PFSK-1 (cell line): ENCODE measurements around the gene DNER.

Experiments
- POLR2AphosphoS5 ChIP-seq: IDR thresholded peaks from 2 replicates; pipeline ENCODE4 v1.6.1; 2012; ENCODE audit warnings: low read depth, mild to moderate bottlenecking, control low read depth, low read length, moderate library complexity
- TAF1 ChIP-seq: IDR thresholded peaks from 2 replicates; pipeline ENCODE4 v1.6.1; 2012; ENCODE audit warnings: low read length, control low read depth, borderline replicate concordance; ENCODE audit not compliant: insufficient read depth

GRCh38 chr2:229612384-229612971, 101.9 kb downstream of the DNER start:
- TF ChIP-seq TAF1: no peak
- no peak for TF ChIP-seq POLR2AphosphoS5
